Lower leg skin (tissue), 3 donors: ENCODE results near the gene CFDP1.

Experiments
- POLR2A ChIP-seq, 2 donors: fragments of 450-650 bp; IDR thresholded peaks; one replicate each; pipeline ENCODE4 v1.6.1; 2016 to 2017; ENCODE audit warnings: antibody characterized with exemption in 2 of 2, mild to moderate bottlenecking in 1 of 2, moderate library complexity in 1 of 2
- TF ChIP-seq, protein P1 (sequence below), 3 donors: fragments of 450-650 bp; IDR thresholded peaks; one replicate each; pipeline ENCODE4 v1.5.1; 2016; ENCODE audit warnings: antibody characterized with exemption in 3 of 3, mild to moderate bottlenecking in 3 of 3, moderate library complexity in 2 of 3

DNA sequence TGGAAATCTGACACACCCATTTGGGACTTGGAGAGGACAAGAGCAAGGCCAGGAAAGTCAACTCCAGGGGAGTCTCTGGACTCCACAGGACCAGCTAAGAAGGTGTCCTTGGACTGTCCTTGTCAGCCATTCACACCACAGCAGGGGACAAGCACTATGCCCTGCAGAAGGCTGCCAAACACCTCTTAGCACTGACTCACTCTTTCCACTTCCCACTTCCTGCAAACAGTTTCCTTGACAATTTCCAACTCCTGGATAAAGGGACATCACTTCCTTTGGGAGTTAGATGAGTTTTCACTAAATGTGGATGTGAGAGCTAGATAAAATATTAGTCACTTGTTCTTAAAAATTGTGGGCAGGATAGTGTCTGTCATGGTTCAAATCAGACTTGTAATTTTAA is 144.1 kb downstream of the CFDP1 start:
- TF ChIP-seq, protein P1, sequence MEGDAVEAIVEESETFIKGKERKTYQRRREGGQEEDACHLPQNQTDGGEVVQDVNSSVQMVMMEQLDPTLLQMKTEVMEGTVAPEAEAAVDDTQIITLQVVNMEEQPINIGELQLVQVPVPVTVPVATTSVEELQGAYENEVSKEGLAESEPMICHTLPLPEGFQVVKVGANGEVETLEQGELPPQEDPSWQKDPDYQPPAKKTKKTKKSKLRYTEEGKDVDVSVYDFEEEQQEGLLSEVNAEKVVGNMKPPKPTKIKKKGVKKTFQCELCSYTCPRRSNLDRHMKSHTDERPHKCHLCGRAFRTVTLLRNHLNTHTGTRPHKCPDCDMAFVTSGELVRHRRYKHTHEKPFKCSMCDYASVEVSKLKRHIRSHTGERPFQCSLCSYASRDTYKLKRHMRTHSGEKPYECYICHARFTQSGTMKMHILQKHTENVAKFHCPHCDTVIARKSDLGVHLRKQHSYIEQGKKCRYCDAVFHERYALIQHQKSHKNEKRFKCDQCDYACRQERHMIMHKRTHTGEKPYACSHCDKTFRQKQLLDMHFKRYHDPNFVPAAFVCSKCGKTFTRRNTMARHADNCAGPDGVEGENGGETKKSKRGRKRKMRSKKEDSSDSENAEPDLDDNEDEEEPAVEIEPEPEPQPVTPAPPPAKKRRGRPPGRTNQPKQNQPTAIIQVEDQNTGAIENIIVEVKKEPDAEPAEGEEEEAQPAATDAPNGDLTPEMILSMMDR (IDR thresholded peaks at IDR 0.05), result no peak
- TF ChIP-seq POLR2A (IDR thresholded peaks at IDR 0.05), result no peak
